HepG2 (cell line): ENCODE data around the gene RFTN1. TPM values are rescaled to one million over a fixed set of nuclear protein-coding genes. Genes with fewer than 3 reads are reported as not detected.

Experiments
- ATAC-seq: fragments of 200-7000 bp; cut with Tn5 transposase; 3 replicates; pipeline ENCODE4 v1.9.1; 2020; ENCODE audit warnings: mild to moderate bottlenecking, moderate library complexity
- BruUV-seq: library from RNA; stranded (reverse); fragments of 400-500 nt; replicated peaks from 2 replicates; lab custom pipeline; 2021; lab: Mats Ljungman, UMichigan
- CTCF ChIA-PET: fragments of 300-600 bp; formaldehyde crosslinking; extraction: SDS; loops from one replicate; lab custom pipeline; 2021; ENCODE audit warnings: low total read pairs, inconsistent platforms, low intra/inter-chr PET ratio; lab: Yijun Ruan, JAX
- POLR2A ChIA-PET: fragments of 350-600 bp; sonication (Branson Sonifier 250); formaldehyde crosslinking; loops from one replicate; lab custom pipeline; 2020; ENCODE audit warnings: antibody characterized with exemption, inconsistent platforms; lab: Yijun Ruan, JAX
- DNase-seq: peaks from one replicate; pipeline ENCODE4 v3.0.0-alpha.2; 2015; ENCODE audit warnings: low spot score
- FAIRE-seq: peaks from 3 replicates; lab custom pipeline; 2011; peaks lifted over from hg19 to GRCh38; lab: Jason Lieb, UNC
- H2AFZ ChIP-seq: one replicate; pipeline ENCODE4 v1.6.1; 2011; ENCODE audit warnings: low read length, inconsistent platforms
- H3K27ac ChIP-seq: fragments of 300-600 bp; 3 replicates; pipeline ENCODE4 v1.8.0; 2011; ENCODE audit warnings: mixed run types, mild to moderate bottlenecking, mixed read lengths, low read length, inconsistent platforms; ENCODE audit not compliant: insufficient read depth; ENCODE audit errors: extremely low read length
- H3K27me3 ChIP-seq, 2 experiments: fragments of 200-600 bp in 1 of 2; 2 replicates in 1 of 2; 3 replicates in 1 of 2; pipeline versions ENCODE4 v1.6.0 to v1.8.0; 2011; ENCODE audit warnings: low read length in 2 of 2, mild to moderate bottlenecking in 2 of 2, moderate library complexity in 2 of 2, inconsistent platforms in 1 of 2; ENCODE audit not compliant: insufficient read depth in 2 of 2, control insufficient read depth in 1 of 2
- H3K36me3 ChIP-seq, 2 experiments: fragments of 200-600 bp in 1 of 2; replicated peaks in 1 of 2; 2 replicates in 1 of 2; 3 replicates in 1 of 2; pipeline versions ENCODE4 v1.5.1 to v1.8.0; 2011; ENCODE audit warnings: low read length in 2 of 2, inconsistent platforms in 1 of 2; ENCODE audit not compliant: insufficient read depth in 2 of 2, control insufficient read depth in 1 of 2
- H3K4me1 ChIP-seq: 2 replicates; pipeline ENCODE4 v1.5.1; 2012; ENCODE audit warnings: low read length, inconsistent platforms; ENCODE audit not compliant: insufficient read depth
- H3K4me2 ChIP-seq: 2 replicates; pipeline ENCODE4 v1.6.0; 2011; ENCODE audit warnings: low read depth, low read length, inconsistent platforms
- H3K4me3 ChIP-seq, 3 experiments: fragments of 200-600 bp in 1 of 3; sonication (generic), shearing (Covaris generic) in 1 of 3; replicated peaks in 1 of 3; 2 replicates each; pipeline ENCODE4 v1.5.1; 2011 to 2016; ENCODE audit warnings: low read length in 3 of 3, inconsistent platforms in 2 of 3, low read depth in 2 of 3, mild to moderate bottlenecking in 2 of 3, control low read depth in 1 of 3, mixed read lengths in 1 of 3; ENCODE audit not compliant: insufficient read depth in 1 of 3
- H3K79me2 ChIP-seq: one replicate; pipeline ENCODE4 v1.6.1; 2011; ENCODE audit warnings: low read length, inconsistent platforms; ENCODE audit not compliant: insufficient read depth
- H3K9ac ChIP-seq: 2 replicates; pipeline ENCODE4 v1.6.0; 2011; ENCODE audit warnings: mild to moderate bottlenecking, low read depth, low read length, inconsistent platforms; ENCODE audit not compliant: insufficient read depth
- H3K9me3 ChIP-seq: 2 replicates; pipeline ENCODE4 v1.5.1; 2012; ENCODE audit warnings: mild to moderate bottlenecking, low read length
- H4K20me1 ChIP-seq: 2 replicates; pipeline ENCODE4 v1.6.0; 2011; ENCODE audit warnings: inconsistent platforms, mild to moderate bottlenecking, low read length, moderate library complexity; ENCODE audit not compliant: insufficient read depth
- IRX3 ChIP-seq: sonication (generic); formaldehyde crosslinking; IDR thresholded peaks from 2 replicates; pipeline ENCODE4 v1.8.1; 2023; ENCODE audit warnings: mild to moderate bottlenecking, low read depth, missing genetic modification reagents, borderline replicate concordance
- MEF2D ChIP-seq: sonication (generic); formaldehyde crosslinking; IDR thresholded peaks from 2 replicates; pipeline ENCODE4 v1.5.1; 2020; ENCODE audit warnings: mild to moderate bottlenecking, missing genetic modification reagents
- MXD4 ChIP-seq: IDR thresholded peaks from 2 replicates; pipeline ENCODE4 v1.6.1; 2016; ENCODE audit warnings: mild to moderate bottlenecking, missing biosample characterization, missing genetic modification reagents
- SRSF9 ChIP-seq: fragments of 200-400 bp; formaldehyde crosslinking; IDR thresholded peaks from 2 replicates; pipeline ENCODE4 v1.6.1; 2018; ENCODE audit warnings: borderline replicate concordance, mild to moderate bottlenecking, low read depth, low read length; ENCODE audit not compliant: insufficient read depth, poor library complexity, severe bottlenecking
- ZNF598 ChIP-seq: sonication (generic); formaldehyde crosslinking; IDR thresholded peaks from 2 replicates; pipeline ENCODE4 v1.5.1; 2020; ENCODE audit warnings: mild to moderate bottlenecking, missing genetic modification reagents, borderline replicate concordance
- ZNF790 ChIP-seq: sonication (generic); formaldehyde crosslinking; IDR thresholded peaks from 2 replicates; pipeline ENCODE4 v1.8.0; 2022; ENCODE audit warnings: missing genetic modification reagents, mild to moderate bottlenecking, borderline replicate concordance
- WGBS: methylation state at CpG from one replicate; pipeline ENCODE4 v1.1.6; 2017; ENCODE audit warnings: low lambda C conversion rate; 5-methylcytosine and 5-hydroxymethylcytosine counted together
- in situ Hi-C: cut with HindIII; loops from 2 replicates; pipeline ENCODE4 v1.10.0; 2017; ENCODE audit warnings: low pct_unique_long_range_greater_than_20kb; ENCODE audit not compliant: extremely low pct_ligation_motif_present
- intact Hi-C: fragments of 100-400 bp; cut with micrococcal nuclease; formaldehyde crosslinking; loops from one replicate; pipeline ENCODE4 v1.10.0; 2022; ENCODE audit not compliant: unreplicated experiment
- polyA plus RNA-seq, 8 experiments: library from polyadenylated mRNA; depleted of rRNA in 3 of 8; stranded (reverse) in 7 of 8; unstranded in 1 of 8; fragments of >200 nt; fragmentation: Illumina TruSeq in 4 of 8; extraction: Trizol in 4 of 8; gene quantifications; 2 replicates each; pipeline versions ENCODE4 v1.2.1 to v1.2.3, GENCODE V29; 2011 to 2016; ENCODE audit warnings: low read depth in 4 of 8, missing spikeins in 1 of 8, mixed read lengths in 1 of 8; ENCODE audit not compliant: insufficient read depth in 1 of 8
- total RNA-seq, 5 experiments: library from RNA; depleted of rRNA; stranded (reverse); fragments of >200 nt; fragmentation: Illumina TruSeq; extraction: Trizol; gene quantifications; 2 replicates each; pipeline ENCODE4 v1.2.3, GENCODE V29; 2016; ENCODE audit warnings: low read depth in 1 of 5
- TF ChIP-seq, protein P1 (sequence below): sonication (generic); formaldehyde crosslinking; conservative IDR thresholded peaks from 2 replicates; pipeline ENCODE4 v1.8.1; 2023; ENCODE audit warnings: missing genetic modification reagents
- TF ChIP-seq, protein P2 (sequence below): sonication (generic); formaldehyde crosslinking; IDR thresholded peaks from 2 replicates; pipeline ENCODE4 v1.8.1; 2023; ENCODE audit warnings: mild to moderate bottlenecking, missing genetic modification reagents

Gene RFTN1
- total and polyA plus RNA-seq, 2 of the 13 experiments (the other 11 are each of a cell fraction or from before 2014, with no cell fraction given) = not detected

DNA sequence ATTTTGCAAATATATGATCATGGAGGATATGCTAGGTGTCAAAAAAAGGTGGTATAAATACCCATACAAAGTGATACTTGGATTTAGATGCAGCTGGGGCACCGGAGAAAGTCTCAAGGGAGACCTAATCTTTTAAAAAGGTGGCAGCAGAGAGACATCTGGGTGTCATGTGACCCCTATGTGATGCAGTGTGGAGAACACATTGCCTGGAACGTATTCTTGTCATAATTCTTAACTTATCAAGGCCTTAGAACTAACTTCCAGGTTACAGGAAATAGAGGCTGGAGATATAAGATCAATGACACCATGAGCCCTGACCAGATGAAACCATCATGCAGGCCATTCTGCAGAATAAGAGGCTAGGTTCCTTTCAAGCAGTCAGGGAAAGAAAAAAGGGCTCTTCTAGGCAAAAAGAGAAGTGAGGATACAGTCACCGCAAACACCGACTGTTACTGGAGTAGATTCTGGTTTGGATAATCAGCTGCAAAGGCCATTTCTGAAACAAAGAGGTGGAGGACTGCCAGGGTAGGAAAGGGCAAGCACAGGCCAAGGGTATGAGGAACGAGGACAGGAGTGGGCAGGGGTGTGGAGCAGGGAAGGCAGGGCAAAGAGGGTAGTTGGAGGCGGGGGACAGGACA, 147.9 kb downstream of the RFTN1 start (continued):
- TF ChIP-seq, protein P1, sequence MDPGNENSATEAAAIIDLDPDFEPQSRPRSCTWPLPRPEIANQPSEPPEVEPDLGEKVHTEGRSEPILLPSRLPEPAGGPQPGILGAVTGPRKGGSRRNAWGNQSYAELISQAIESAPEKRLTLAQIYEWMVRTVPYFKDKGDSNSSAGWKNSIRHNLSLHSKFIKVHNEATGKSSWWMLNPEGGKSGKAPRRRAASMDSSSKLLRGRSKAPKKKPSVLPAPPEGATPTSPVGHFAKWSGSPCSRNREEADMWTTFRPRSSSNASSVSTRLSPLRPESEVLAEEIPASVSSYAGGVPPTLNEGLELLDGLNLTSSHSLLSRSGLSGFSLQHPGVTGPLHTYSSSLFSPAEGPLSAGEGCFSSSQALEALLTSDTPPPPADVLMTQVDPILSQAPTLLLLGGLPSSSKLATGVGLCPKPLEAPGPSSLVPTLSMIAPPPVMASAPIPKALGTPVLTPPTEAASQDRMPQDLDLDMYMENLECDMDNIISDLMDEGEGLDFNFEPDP (CRISPR knock-in tag) = no peak

DNA sequence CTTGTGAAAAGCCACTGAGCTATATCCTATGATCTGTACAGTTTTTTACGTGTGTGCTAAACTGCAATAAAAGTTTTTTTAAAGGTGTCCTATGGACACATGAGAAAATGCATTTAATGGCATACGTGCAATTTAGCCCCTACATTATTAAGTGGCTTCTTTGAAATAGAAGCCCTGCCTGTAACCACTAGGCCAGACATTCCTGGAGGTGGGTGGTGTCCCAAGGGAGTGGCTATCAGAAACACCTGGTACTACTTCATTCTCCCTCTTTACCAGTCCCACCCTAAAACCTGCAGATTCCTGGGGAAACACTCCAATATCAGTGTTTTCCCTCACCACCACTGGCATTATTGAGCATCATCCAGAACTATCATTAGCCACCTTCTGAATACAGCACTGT, 148.5 kb downstream of the RFTN1 start:
- TF ChIP-seq MEF2D (CRISPR knock-in tag) (no peak), MXD4 (CRISPR knock-in tag) (no peak), IRX3 (CRISPR knock-in tag) (no peak), ZNF598 (no peak), ZNF790 (CRISPR knock-in tag) (no peak), SRSF9 (no peak)
- TF ChIP-seq, protein P2, sequence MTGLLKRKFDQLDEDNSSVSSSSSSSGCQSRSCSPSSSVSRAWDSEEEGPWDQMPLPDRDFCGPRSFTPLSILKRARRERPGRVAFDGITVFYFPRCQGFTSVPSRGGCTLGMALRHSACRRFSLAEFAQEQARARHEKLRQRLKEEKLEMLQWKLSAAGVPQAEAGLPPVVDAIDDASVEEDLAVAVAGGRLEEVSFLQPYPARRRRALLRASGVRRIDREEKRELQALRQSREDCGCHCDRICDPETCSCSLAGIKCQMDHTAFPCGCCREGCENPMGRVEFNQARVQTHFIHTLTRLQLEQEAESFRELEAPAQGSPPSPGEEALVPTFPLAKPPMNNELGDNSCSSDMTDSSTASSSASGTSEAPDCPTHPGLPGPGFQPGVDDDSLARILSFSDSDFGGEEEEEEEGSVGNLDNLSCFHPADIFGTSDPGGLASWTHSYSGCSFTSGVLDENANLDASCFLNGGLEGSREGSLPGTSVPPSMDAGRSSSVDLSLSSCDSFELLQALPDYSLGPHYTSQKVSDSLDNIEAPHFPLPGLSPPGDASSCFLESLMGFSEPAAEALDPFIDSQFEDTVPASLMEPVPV = no peak
- ChIA-PET POLR2A (no interaction called here), CTCF (no interaction called here)
- no peaks in the 10 kb centered on the region for H4K20me1 ChIP-seq
- BruUV-seq = no TSS peak
- no peak overlapping the region for H3K4me3 ChIP-seq
- FAIRE-seq = no peak
- no peaks in the 10 kb centered on the region for H3K36me3 ChIP-seq
- H3K79me2 ChIP-seq = no peaks in the 10 kb centered on the region
- no peak overlapping the region for H2AFZ ChIP-seq
- DNase-seq = no peak
- no peaks in the 10 kb centered on the region for H3K4me1 ChIP-seq
- no peaks in the 10 kb centered on the region for H3K27me3 ChIP-seq
- in situ Hi-C loops = no loop called here
- no peak overlapping the region for H3K4me2 ChIP-seq
- 96% methylated on average over 2 of the region's 2 CpGs for WGBS
- no peak overlapping the region for H3K27ac ChIP-seq
- ATAC-seq = no peak
- no peak overlapping the region for H3K9ac ChIP-seq
- no peaks in the 10 kb centered on the region for H3K9me3 ChIP-seq
- intact Hi-C loops = no loop called here
